A549 (cell line): ENCODE measurements around the gene PPP1R12C. TPM values are rescaled to one million over a fixed set of nuclear protein-coding genes. Genes with fewer than 3 reads are reported as not detected.

Experiments used
- ATAC-seq, 2 experiments: fragments of 200-7000 bp in 1 of 2; fragments of >200 bp in 1 of 2; cut with Nextera tagmentation in 1 of 2; cut with Tn5 transposase in 1 of 2; 3 replicates each; pipeline versions ENCODE4 v1.8.0 to v1.9.1; 2018 to 2020; ENCODE audit warnings: mild to moderate bottlenecking in 1 of 2, moderate library complexity in 1 of 2
- CTCF ChIA-PET: fragments of 300-600 bp; sonication (Branson Sonifier 250); formaldehyde crosslinking; extraction: SDS; loops from one replicate; lab custom pipeline; 2021; ENCODE audit warnings: antibody characterized with exemption, inconsistent platforms; lab: Yijun Ruan, JAX
- POLR2A ChIA-PET: fragments of 350-600 bp; formaldehyde crosslinking; extraction: SDS; loops from one replicate; lab custom pipeline; 2021; ENCODE audit warnings: antibody characterized with exemption, inconsistent platforms; lab: Yijun Ruan, JAX
- DNase-seq, 2 experiments: peaks; one replicate each; pipeline versions ENCODE4 v3.0.0 to v3.0.0-alpha.2; 2011 to 2016; ENCODE audit warnings: low read depth in 1 of 2, low spot score in 1 of 2
- FAIRE-seq: peaks from 2 replicates; lab custom pipeline; 2011; peaks lifted over from hg19 to GRCh38; lab: Jason Lieb, UNC
- H3K27ac ChIP-seq, 2 experiments: fragments of >200 bp; sonication (Bioruptor Twin); formaldehyde crosslinking; 3 replicates each; pipeline ENCODE4 v1.5.1; 2016 to 2017
- H3K4me1 ChIP-seq: fragments of >200 bp; sonication (Bioruptor Twin); formaldehyde crosslinking; 3 replicates; pipeline ENCODE4 v1.6.1; 2016
- H3K4me2 ChIP-seq: fragments of >200 bp; sonication (Bioruptor Twin); formaldehyde crosslinking; 3 replicates; pipeline ENCODE4 v1.6.1; 2016
- H3K4me3 ChIP-seq: fragments of >200 bp; sonication (Bioruptor Twin); formaldehyde crosslinking; 3 replicates; pipeline ENCODE4 v1.5.1; 2016
- H3K9me3 ChIP-seq: fragments of >200 bp; sonication (Bioruptor Twin); formaldehyde crosslinking; 3 replicates; pipeline ENCODE4 v1.6.1; 2016
- BCL3 ChIP-seq: fragments of >200 bp; sonication (Bioruptor Twin); formaldehyde crosslinking; IDR thresholded peaks from 3 replicates; pipeline ENCODE4 v1.6.1; 2016
- CBX2 ChIP-seq: fragments of 200-600 bp; sonication (generic); IDR thresholded peaks from 2 replicates; pipeline ENCODE4 v1.6.1; 2016; ENCODE audit warnings: low read depth, mild to moderate bottlenecking, borderline replicate concordance
- CBX8 ChIP-seq: fragments of 200-600 bp; sonication (generic); IDR thresholded peaks from 2 replicates; pipeline ENCODE4 v1.6.1; 2016
- EHF ChIP-seq: fragments of 250-450 bp; sonication (Bioruptor Pico); IDR thresholded peaks from 2 replicates; pipeline ENCODE4 v1.5.0; 2020; ENCODE audit warnings: mild to moderate bottlenecking
- ELK1 ChIP-seq: fragments of 150-350 bp; IDR thresholded peaks from 2 replicates; pipeline ENCODE4 v1.6.1; 2014; ENCODE audit warnings: low read depth, mild to moderate bottlenecking, low read length
- FOSB ChIP-seq: fragments of 250-450 bp; sonication (Bioruptor Pico); IDR thresholded peaks from 2 replicates; pipeline ENCODE4 v1.5.0; 2020; ENCODE audit warnings: mild to moderate bottlenecking, moderate library complexity
- FOSL2 ChIP-seq, 2 experiments: fragments of 450-650 bp in 1 of 2; fragments of >200 bp in 1 of 2; sonication (Bioruptor Twin) in 1 of 2; formaldehyde crosslinking; IDR thresholded peaks; 2 replicates each; pipeline versions ENCODE4 v1.5.0 to v1.6.1; 2016 to 2020; ENCODE audit warnings: mild to moderate bottlenecking in 1 of 2, moderate library complexity in 1 of 2
- HOXB13 ChIP-seq: fragments of 250-450 bp; sonication (Bioruptor Pico); IDR thresholded peaks from 2 replicates; pipeline ENCODE4 v1.5.0; 2020; ENCODE audit warnings: low read depth, mild to moderate bottlenecking, moderate library complexity
- JUN ChIP-seq, 2 experiments: fragments of >200 bp; sonication (Bioruptor Twin); formaldehyde crosslinking; IDR thresholded peaks; 2 replicates in 1 of 2; 3 replicates in 1 of 2; pipeline ENCODE4 v1.6.1; 2016 to 2017
- JUNB ChIP-seq: fragments of >200 bp; sonication (Bioruptor Twin); formaldehyde crosslinking; IDR thresholded peaks from 2 replicates; pipeline ENCODE4 v1.6.1; 2016
- KDM1A ChIP-seq: fragments of 200-600 bp; sonication (generic); IDR thresholded peaks from 2 replicates; pipeline ENCODE4 v1.6.1; 2016; ENCODE audit warnings: low read depth, mild to moderate bottlenecking
- MAX ChIP-seq: IDR thresholded peaks from 2 replicates; pipeline ENCODE4 v1.6.1; 2012
- NPAS2 ChIP-seq: fragments of 250-450 bp; sonication (Bioruptor Pico); IDR thresholded peaks from 2 replicates; pipeline ENCODE4 v1.8.0; 2022; ENCODE audit warnings: mild to moderate bottlenecking, moderate library complexity, borderline replicate concordance
- PBX3 ChIP-seq: IDR thresholded peaks from 2 replicates; pipeline ENCODE4 v1.6.1; 2012
- RAD21 ChIP-seq, 2 experiments: fragments of >200 bp in 1 of 2; sonication (Bioruptor Twin) in 1 of 2; formaldehyde crosslinking in 1 of 2; IDR thresholded peaks in 1 of 2; conservative IDR thresholded peaks in 1 of 2; 2 replicates in 1 of 2; 3 replicates in 1 of 2; pipeline ENCODE4 v1.6.1; 2012 to 2018; ENCODE audit warnings: inconsistent platforms in 1 of 2
- RFX5 ChIP-seq: fragments of 450-650 bp; IDR thresholded peaks from 2 replicates; pipeline ENCODE4 v1.7.1; 2014; ENCODE audit warnings: antibody characterized with exemption, mild to moderate bottlenecking, moderate library complexity
- RNF2 ChIP-seq: fragments of 200-600 bp; sonication (generic); IDR thresholded peaks from 2 replicates; pipeline ENCODE4 v1.6.1; 2016; ENCODE audit warnings: low read depth, mild to moderate bottlenecking, antibody characterized with exemption, moderate library complexity, borderline replicate concordance
- SMC3 ChIP-seq: fragments of >200 bp; sonication (Bioruptor Twin); formaldehyde crosslinking; IDR thresholded peaks from 3 replicates; pipeline ENCODE4 v1.6.1; 2018; ENCODE audit warnings: inconsistent platforms
- SREBF2 ChIP-seq: fragments of 450-650 bp; IDR thresholded peaks from 2 replicates; pipeline ENCODE4 v1.6.1; 2014; ENCODE audit warnings: mild to moderate bottlenecking, moderate library complexity
- ZNF302 ChIP-seq: fragments of 250-450 bp; sonication (Bioruptor Pico); IDR thresholded peaks from 2 replicates; pipeline ENCODE4 v1.9.0; 2021; ENCODE audit warnings: inconsistent platforms, mild to moderate bottlenecking, moderate library complexity
- WGBS: methylation state at CpG from one replicate; pipeline ENCODE4 v1.1.6; 2017; ENCODE audit errors: missing lambda C conversion rate; 5-methylcytosine and 5-hydroxymethylcytosine counted together
- polyA plus RNA-seq, 4 experiments: library from polyadenylated mRNA; depleted of rRNA in 3 of 4; stranded (reverse); fragments of >200 nt; fragmentation: RNase III in 1 of 4; extraction: RNeasy Plus Mini Kit Qiagen cat#74134 plus additional on column Dnase treatment in 1 of 4; gene quantifications; 2 replicates in 3 of 4; 3 replicates in 1 of 4; pipeline ENCODE4 v1.2.3, GENCODE V29; 2011 to 2017
- TF ChIP-seq, protein P1 (sequence below): fragments of 200-600 bp; sonication (generic); IDR thresholded peaks from 2 replicates; pipeline ENCODE4 v1.6.1; 2016; ENCODE audit warnings: antibody characterized with exemption, mild to moderate bottlenecking, moderate library complexity

PPP1R12C gene
- polyA plus RNA-seq, 2 of the 4 experiments (the other 2 are of a cell fraction), result 22.0 to 70.3 TPM

- TF ChIP-seq FOSL2 (IDR thresholded peaks at IDR 0.05), result no peak
- no peak for TF ChIP-seq FOSL2 (CRISPR knock-in tag; IDR thresholded peaks at IDR 0.05)
- no peak for TF ChIP-seq RNF2
- peak; percentile 77 for TF ChIP-seq SMC3
Observed at GRCh38 chr19:55146078-55146704, 28.8 kb upstream of the PPP1R12C start (continued).

DNA sequence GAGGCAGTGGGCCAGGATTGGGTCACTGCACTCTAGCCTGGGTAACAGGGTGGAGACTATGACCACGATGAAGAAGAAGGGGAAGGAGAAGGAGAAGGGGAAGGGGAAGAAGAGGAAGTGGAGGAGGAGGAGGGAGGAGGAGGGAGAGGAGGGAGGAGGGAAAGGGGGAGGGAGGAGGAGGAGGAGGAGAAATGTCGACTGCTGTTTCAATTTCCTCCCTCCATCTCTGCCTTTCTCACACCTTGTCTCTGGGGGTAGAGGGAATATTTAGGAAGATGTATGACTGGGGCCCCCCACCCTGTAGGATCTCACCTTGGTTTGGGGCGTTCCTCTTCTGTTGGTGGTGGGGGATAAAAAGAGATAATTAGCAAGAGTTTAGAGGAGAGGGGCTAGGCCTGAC, 27.8 kb upstream of the PPP1R12C start:
- no peak for TF ChIP-seq RFX5
- no peak for TF ChIP-seq KDM1A
- no peak for TF ChIP-seq ZNF302 (CRISPR knock-in tag)
- TF ChIP-seq, protein P1, sequence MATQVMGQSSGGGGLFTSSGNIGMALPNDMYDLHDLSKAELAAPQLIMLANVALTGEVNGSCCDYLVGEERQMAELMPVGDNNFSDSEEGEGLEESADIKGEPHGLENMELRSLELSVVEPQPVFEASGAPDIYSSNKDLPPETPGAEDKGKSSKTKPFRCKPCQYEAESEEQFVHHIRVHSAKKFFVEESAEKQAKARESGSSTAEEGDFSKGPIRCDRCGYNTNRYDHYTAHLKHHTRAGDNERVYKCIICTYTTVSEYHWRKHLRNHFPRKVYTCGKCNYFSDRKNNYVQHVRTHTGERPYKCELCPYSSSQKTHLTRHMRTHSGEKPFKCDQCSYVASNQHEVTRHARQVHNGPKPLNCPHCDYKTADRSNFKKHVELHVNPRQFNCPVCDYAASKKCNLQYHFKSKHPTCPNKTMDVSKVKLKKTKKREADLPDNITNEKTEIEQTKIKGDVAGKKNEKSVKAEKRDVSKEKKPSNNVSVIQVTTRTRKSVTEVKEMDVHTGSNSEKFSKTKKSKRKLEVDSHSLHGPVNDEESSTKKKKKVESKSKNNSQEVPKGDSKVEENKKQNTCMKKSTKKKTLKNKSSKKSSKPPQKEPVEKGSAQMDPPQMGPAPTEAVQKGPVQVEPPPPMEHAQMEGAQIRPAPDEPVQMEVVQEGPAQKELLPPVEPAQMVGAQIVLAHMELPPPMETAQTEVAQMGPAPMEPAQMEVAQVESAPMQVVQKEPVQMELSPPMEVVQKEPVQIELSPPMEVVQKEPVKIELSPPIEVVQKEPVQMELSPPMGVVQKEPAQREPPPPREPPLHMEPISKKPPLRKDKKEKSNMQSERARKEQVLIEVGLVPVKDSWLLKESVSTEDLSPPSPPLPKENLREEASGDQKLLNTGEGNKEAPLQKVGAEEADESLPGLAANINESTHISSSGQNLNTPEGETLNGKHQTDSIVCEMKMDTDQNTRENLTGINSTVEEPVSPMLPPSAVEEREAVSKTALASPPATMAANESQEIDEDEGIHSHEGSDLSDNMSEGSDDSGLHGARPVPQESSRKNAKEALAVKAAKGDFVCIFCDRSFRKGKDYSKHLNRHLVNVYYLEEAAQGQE, result no peak
- no peak for TF ChIP-seq ELK1
- no peak for TF ChIP-seq JUNB
- TF ChIP-seq RAD21 (conservative IDR thresholded peaks at IDR 0.05 in 1 of 2, IDR thresholded peaks at IDR 0.05 in 1 of 2), result no peak
- TF ChIP-seq CBX8, result no peak
- TF ChIP-seq BCL3, result no peak
- no peak for TF ChIP-seq JUN (IDR thresholded peaks at IDR 0.05)
- no peak for TF ChIP-seq EHF (CRISPR knock-in tag)
- TF ChIP-seq, all 56 proteins: peak for 0
- peak overlapping the region; percentile 84 for H3K4me2 ChIP-seq
- peak overlapping the region in 1 of 2 experiments; percentile 92; a peak in 2 of 6 replicates for H3K27ac ChIP-seq
- WGBS, result 39% methylated on average over 3 of the region's 3 CpGs
- H3K4me1 ChIP-seq, result peaks cover 37% of the 10 kb centered on the region
- no peaks in the 10 kb centered on the region for H3K9me3 ChIP-seq
- H3K4me3 ChIP-seq, result no peak overlapping the region
- ChIA-PET CTCF (interaction anchor here (0.6 to 6.5 kb wide), 13 partner anchors 8 to 486 kb away, joined by 3 to 123 read pairs (median 14); partner anchors contain the start of genes DNAAF3, TMEM238 and TNNI3), POLR2A (no interaction called here)
- DNase-seq (no peak), ATAC-seq (no peak), FAIRE-seq (no peak)

- Histone ChIP-seq H3K27ac (peak overlapping the region in 1 of 2 experiments; percentile 53; a peak in 2 of 6 replicates), H3K4me3 (no peak overlapping the region)
- CTCF ChIA-PET, result interaction anchor here (0.6 to 6.5 kb wide), 99 partner anchors 10 to 513 kb away, joined by 3 to 123 read pairs (median 5); partner anchors contain the start of genes DNAAF3, GARIN5B, HSPBP1 and KMT5C
- POLR2A ChIA-PET, result interaction anchor here (0.7 to 1.2 kb wide), 10 partner anchors 18 to 458 kb away, joined by 3 to 12 read pairs (median 3); partner anchors contain the start of genes FIZ1, PPP1R12C and UBE2S
- DNase-seq (no peak), FAIRE-seq (no peak)
- no peak for TF ChIP-seq HOXB13 (CRISPR knock-in tag)
- no peak for TF ChIP-seq PBX3
- no peak for TF ChIP-seq CBX2
- TF ChIP-seq MAX, result no peak
- no peak for TF ChIP-seq NPAS2
- TF ChIP-seq SREBF2, result no peak
- TF ChIP-seq KDM1A, result no peak
- no peak for TF ChIP-seq FOSB (CRISPR knock-in tag)
- TF ChIP-seq, all 56 proteins: peak for 0
- no peak for ATAC-seq
- Histone ChIP-seq H3K4me1 (peaks cover 8% of the 10 kb centered on the region; the same call in 1 of the 3 replicates), H3K4me2 (peak overlapping the region; percentile 53; the same call in 2 of the 3 replicates), H3K9me3 (no peaks in the 10 kb centered on the region)
- WGBS, result 66% methylated on average over 21 of the region's 21 CpGs
Observed at GRCh38 chr19:55141696-55142095, 24.3 kb upstream of the PPP1R12C start.
